ENCODE results near the gene CYB561D1. TPM values are rescaled to one million over a fixed set of nuclear protein-coding genes. Genes with fewer than 3 reads are reported as not detected.
A peak's percentile ranks its signal among the peaks of the same experiment; 100 is the strongest.

The CYB561D1 gene
- total and polyA plus RNA-seq, 9 of the 15 experiments (the other 6 are each of a cell fraction or from before 2014, with no cell fraction given): 0.71 to 7.2 (median 3.5) TPM

DNA sequence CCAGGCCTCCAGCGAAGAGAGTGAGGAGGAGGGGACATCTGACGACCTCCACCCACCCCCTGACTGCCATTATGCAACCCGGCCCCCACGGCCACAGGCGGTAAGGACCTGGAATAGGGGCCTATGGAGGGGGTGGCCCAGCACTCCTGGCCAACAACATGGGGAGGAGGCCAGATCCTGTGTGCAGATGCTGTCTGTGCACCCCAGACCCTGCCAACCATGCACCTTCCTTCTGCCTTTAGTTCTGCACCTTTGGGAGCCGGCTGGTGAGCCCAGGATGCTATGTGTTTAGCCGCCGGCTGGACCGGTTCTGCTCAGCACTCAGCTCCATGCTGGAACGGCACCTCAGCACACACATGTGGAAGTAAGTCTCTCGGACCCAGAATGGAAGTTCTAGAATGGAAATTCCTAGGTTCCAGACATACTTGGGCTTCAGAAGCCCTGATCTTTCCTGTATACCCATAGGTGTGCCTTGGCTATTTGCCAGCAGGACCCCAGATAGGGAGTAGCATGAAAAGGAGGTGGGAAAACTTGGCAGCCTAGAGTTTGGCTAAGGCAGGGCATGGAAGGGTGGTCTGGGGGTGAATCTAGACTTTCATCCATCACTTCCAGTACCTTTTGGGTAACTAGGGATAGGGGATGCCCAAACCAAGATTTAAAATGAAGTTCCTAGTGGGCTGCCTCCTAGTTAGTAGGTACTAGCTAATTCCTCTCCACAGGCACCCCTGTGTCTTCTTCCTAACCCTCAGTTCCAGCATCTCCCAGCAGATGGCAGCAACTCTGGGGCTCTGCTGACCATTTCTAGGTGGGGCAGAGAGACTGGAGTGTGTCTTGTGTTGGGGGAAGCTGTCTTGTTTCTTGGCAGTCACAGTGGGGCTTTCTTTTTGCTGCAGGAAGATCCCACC is 3.6 kb upstream of the CYB561D1 start (continued):
- TF ChIP-seq, protein P1, sequence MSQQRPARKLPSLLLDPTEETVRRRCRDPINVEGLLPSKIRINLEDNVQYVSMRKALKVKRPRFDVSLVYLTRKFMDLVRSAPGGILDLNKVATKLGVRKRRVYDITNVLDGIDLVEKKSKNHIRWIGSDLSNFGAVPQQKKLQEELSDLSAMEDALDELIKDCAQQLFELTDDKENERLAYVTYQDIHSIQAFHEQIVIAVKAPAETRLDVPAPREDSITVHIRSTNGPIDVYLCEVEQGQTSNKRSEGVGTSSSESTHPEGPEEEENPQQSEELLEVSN (IDR thresholded peaks at IDR 0.05; ENCODE audit: borderline replicate concordance in 1 of 2, extremely low read depth in 1 of 2, insufficient read depth in 1 of 2, insufficient read length in 1 of 2, low read depth in 1 of 2, low read length in 1 of 2, poor library complexity in 1 of 2, severe bottlenecking in 1 of 2): no peak
- TF ChIP-seq ZNF324 (CRISPR knock-in tag; IDR thresholded peaks at IDR 0.05): no peak
- no peak for TF ChIP-seq FOXA3 (CRISPR knock-in tag; conservative IDR thresholded peaks at IDR 0.05 in 1 of 2, IDR thresholded peaks at IDR 0.05 in 1 of 2)
- no peak for TF ChIP-seq MCM5 (IDR thresholded peaks at IDR 0.05; ENCODE audit: low read depth)
- TF ChIP-seq HDAC8 (tag; IDR thresholded peaks at IDR 0.05): no peak
- no peak for TF ChIP-seq TRIM24 (IDR thresholded peaks at IDR 0.05)
- no peak for TF ChIP-seq GTF2A2 (tag; IDR thresholded peaks at IDR 0.05)
- TF ChIP-seq, protein P2, sequence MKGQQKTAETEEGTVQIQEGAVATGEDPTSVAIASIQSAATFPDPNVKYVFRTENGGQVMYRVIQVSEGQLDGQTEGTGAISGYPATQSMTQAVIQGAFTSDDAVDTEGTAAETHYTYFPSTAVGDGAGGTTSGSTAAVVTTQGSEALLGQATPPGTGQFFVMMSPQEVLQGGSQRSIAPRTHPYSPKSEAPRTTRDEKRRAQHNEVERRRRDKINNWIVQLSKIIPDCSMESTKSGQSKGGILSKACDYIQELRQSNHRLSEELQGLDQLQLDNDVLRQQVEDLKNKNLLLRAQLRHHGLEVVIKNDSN (CRISPR knock-in tag; IDR thresholded peaks at IDR 0.05): no peak
- no peak for TF ChIP-seq NFATC3 (IDR thresholded peaks at IDR 0.05)
- TF ChIP-seq BCL6 (CRISPR knock-in tag; IDR thresholded peaks at IDR 0.05): no peak
- TF ChIP-seq KLF1 (tag; IDR thresholded peaks at IDR 0.05): no peak
- TF ChIP-seq EGR1 (conservative IDR thresholded peaks at IDR 0.05): no peak
- TF ChIP-seq ZNF232 (CRISPR knock-in tag; IDR thresholded peaks at IDR 0.05): no peak
- peak; percentile 25 for TF ChIP-seq NEUROD1 (IDR thresholded peaks at IDR 0.05; ENCODE audit: borderline replicate concordance, low read depth, low read length, partially characterized antibody)
- no peak for TF ChIP-seq FOXK1 (CRISPR knock-in tag; IDR thresholded peaks at IDR 0.05; ENCODE audit: borderline replicate concordance)

Data from K562 (cell line).